ENCODE results near the gene CTBP1. TPM values are rescaled to one million over a fixed set of nuclear protein-coding genes. Genes with fewer than 3 reads are reported as not detected.

CTBP1 gene
- total and polyA plus RNA-seq, 2 donors from 2014 or later = 96.1 to 170 TPM

GRCh38 chr4:1250527-1250812 lies 1.5 kb upstream of the CTBP1 start:
- DNase-seq = peak in 1 of 5 donors; percentile 73

GRCh38 chr4:1249731-1250526 lies 999 bp upstream of the CTBP1 start:
- peaks cover 3 to 43% (median 16%) of the 10 kb centered on the region in 3 donors for H3K4me1 ChIP-seq (ENCODE audit: control insufficient read depth in 2 of 3, insufficient read depth in 2 of 3, low read depth in 1 of 3, low read length in 3 of 3)
- DNase-seq (peak in 4 of 5 donors; percentile 29 to 90 (median 62)), FAIRE-seq (no peak)
- peak overlapping the region; percentile 40 to 74 (median 46) for H3K4me3 ChIP-seq (ENCODE audit: low read length in 3 of 3)
- intact Hi-C loops (cut with DNase I) = no loop called here
- no peak for TF ChIP-seq CTCF (IDR thresholded peaks at IDR 0.05; ENCODE audit: borderline replicate concordance, extremely low read depth, insufficient read depth)
- no peaks in the 10 kb centered on the region for H3K27me3 ChIP-seq (ENCODE audit: control insufficient read depth, insufficient read depth, low read length)
- no peaks in the 10 kb centered on the region for H3K9me3 ChIP-seq (ENCODE audit: control insufficient read depth in 2 of 3, insufficient read depth in 1 of 3, low read length in 3 of 3)
- no peaks in the 10 kb centered on the region for H3K36me3 ChIP-seq (ENCODE audit: control insufficient read depth in 2 of 3, insufficient read depth in 3 of 3, low read length in 3 of 3)
- H3K9ac ChIP-seq (ENCODE audit: low read length in 3 of 3) = peak overlapping the region in 2 of 3 donors; percentile 49 to 87
- H3K27ac ChIP-seq (ENCODE audit: low read depth in 2 of 2, low read length in 2 of 2) = peak overlapping the region; percentile 88 to 90

More at GRCh38 chr4:1250527-1250812, 1.5 kb upstream of the CTBP1 start:
- no peak for FAIRE-seq
- H3K4me3 ChIP-seq (ENCODE audit: low read length in 3 of 3) = peak overlapping the region in 2 of 3 donors; percentile 46 to 74
- no peaks in the 10 kb centered on the region for H3K36me3 ChIP-seq (ENCODE audit: control insufficient read depth in 2 of 3, insufficient read depth in 3 of 3, low read length in 3 of 3)
- H3K9ac ChIP-seq (ENCODE audit: low read length in 3 of 3) = peak overlapping the region in 1 of 3 donors; percentile 87
- no peaks in the 10 kb centered on the region for H3K9me3 ChIP-seq (ENCODE audit: control insufficient read depth in 2 of 3, insufficient read depth in 1 of 3, low read length in 3 of 3)
- intact Hi-C loops (cut with DNase I) = no loop called here
- no peak for TF ChIP-seq CTCF (IDR thresholded peaks at IDR 0.05; ENCODE audit: borderline replicate concordance, extremely low read depth, insufficient read depth)
- peaks cover 3 to 37% (median 16%) of the 10 kb centered on the region in 3 donors for H3K4me1 ChIP-seq (ENCODE audit: control insufficient read depth in 2 of 3, insufficient read depth in 2 of 3, low read depth in 1 of 3, low read length in 3 of 3)
- H3K27me3 ChIP-seq (ENCODE audit: control insufficient read depth, insufficient read depth, low read length) = no peaks in the 10 kb centered on the region
- H3K27ac ChIP-seq (ENCODE audit: low read depth in 2 of 2, low read length in 2 of 2) = peak overlapping the region; percentile 88 to 90

DNA sequence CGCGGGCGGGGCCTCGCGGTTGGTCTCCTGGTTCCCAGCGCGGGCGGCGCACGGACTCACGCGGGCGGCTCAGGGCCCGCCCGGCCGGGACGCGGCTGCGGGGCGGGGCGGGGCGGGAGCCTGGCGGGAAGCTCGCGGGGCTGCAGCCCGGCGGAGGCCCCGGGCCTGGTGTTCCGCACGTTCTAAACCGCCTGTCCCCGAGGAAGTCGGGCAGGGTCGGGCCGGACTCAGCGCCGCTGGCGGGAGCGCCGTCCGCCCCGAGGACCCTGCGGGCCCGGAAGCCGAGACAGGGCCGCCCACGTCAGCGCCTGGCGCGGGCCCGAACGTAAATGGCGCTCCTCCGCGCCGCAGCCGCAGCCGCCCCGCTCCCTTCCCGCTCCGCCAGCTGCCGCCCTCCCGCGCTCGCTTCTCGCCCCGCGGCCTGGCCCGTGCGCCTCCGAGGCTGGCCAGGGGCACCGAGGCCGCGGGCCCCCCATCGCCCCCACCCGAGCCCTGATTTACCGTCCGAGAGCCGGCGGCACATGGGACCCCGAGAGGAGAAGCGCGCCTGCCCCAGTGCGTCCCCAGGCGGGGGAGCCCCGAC lies 309 bp upstream of the CTBP1 start:
- Histone ChIP-seq H3K27me3 (ENCODE audit: control insufficient read depth, insufficient read depth, low read length) (no peaks in the 10 kb centered on the region), H3K9me3 (ENCODE audit: control insufficient read depth in 2 of 3, insufficient read depth in 1 of 3, low read length in 3 of 3) (no peaks in the 10 kb centered on the region), H3K4me3 (ENCODE audit: low read length in 3 of 3) (peak overlapping the region; percentile 40 to 74 (median 46)), H3K36me3 (ENCODE audit: control insufficient read depth in 2 of 3, insufficient read depth in 3 of 3, low read length in 3 of 3) (no peaks in the 10 kb centered on the region), H3K9ac (ENCODE audit: low read length in 3 of 3) (peak overlapping the region in 2 of 3 donors; percentile 49 to 87), H3K27ac (ENCODE audit: low read depth in 2 of 2, low read length in 2 of 2) (peak overlapping the region; percentile 88 to 90), H3K4me1 (ENCODE audit: control insufficient read depth in 2 of 3, insufficient read depth in 2 of 3, low read depth in 1 of 3, low read length in 3 of 3) (peaks cover 3 to 48% (median 18%) of the 10 kb centered on the region in 3 donors)
- FAIRE-seq (no peak), DNase-seq (peak; percentile 86 to 96 (median 92))
- no peak for TF ChIP-seq CTCF (IDR thresholded peaks at IDR 0.05; ENCODE audit: borderline replicate concordance, extremely low read depth, insufficient read depth)
- intact Hi-C loops (cut with DNase I) = no loop called here
